ENCODE data around the gene PNMT.

PNMT gene

GRCh38 chr17:39667945-39668924, at the start of gene PNMT:
PNMT (plus strand) TSS chr17:39668453; CDS start chr17:39668476, 23 bp downstream.
- peak; percentile 20 for DNase-seq

GRCh38 chr17:39618956-39619785, 49.1 kb upstream of the PNMT start:
- DNase-seq = no peak

GRCh38 chr17:39619786-39620101, 48.5 kb upstream of the PNMT start:
- no peak for DNase-seq

- DNase-seq = peak; percentile 54
These were observed 46.5 kb upstream of the PNMT start for GRCh38 chr17:39621523-39622379.

- DNase-seq = no peak
These were observed 45.8 kb upstream of the PNMT start for GRCh38 chr17:39622380-39623006.

- peak; percentile 44 for DNase-seq
These were observed 44.8 kb upstream of the PNMT start for GRCh38 chr17:39623356-39623950.

GRCh38 chr17:39624313-39624712, 43.9 kb upstream of the PNMT start:
- no peak for DNase-seq

GRCh38 chr17:39625198-39625785, 43.0 kb upstream of the PNMT start:
- DNase-seq = no peak

- no peak for DNase-seq
These were observed 41.8 kb upstream of the PNMT start, which contains the start of gene PPP1R1B for GRCh38 chr17:39626171-39627046. PPP1R1B (plus strand) TSS chr17:39626952; CDS start chr17:39627393, 441 bp downstream.

- DNase-seq = no peak
These were observed 41.1 kb upstream of the PNMT start for GRCh38 chr17:39627047-39627711.

GRCh38 chr17:39627712-39628516, 40.3 kb upstream of the PNMT start:
- DNase-seq = no peak

GRCh38 chr17:39628655-39629493, 39.4 kb upstream of the PNMT start:
- no peak for DNase-seq

GRCh38 chr17:39629494-39629880, 38.8 kb upstream of the PNMT start:
- no peak for DNase-seq

GRCh38 chr17:39629898-39630297, 38.4 kb upstream of the PNMT start:
- DNase-seq = no peak

- no peak for DNase-seq
These were observed 36.9 kb upstream of the PNMT start for GRCh38 chr17:39631403-39631802.

- no peak for DNase-seq
These were observed 35.9 kb upstream of the PNMT start for GRCh38 chr17:39632153-39632941.

GRCh38 chr17:39633570-39634183, 34.6 kb upstream of the PNMT start:
- no peak for DNase-seq
